Measurements from ENCODE around the gene RRP36.

- TF ChIP-seq, protein P1, sequence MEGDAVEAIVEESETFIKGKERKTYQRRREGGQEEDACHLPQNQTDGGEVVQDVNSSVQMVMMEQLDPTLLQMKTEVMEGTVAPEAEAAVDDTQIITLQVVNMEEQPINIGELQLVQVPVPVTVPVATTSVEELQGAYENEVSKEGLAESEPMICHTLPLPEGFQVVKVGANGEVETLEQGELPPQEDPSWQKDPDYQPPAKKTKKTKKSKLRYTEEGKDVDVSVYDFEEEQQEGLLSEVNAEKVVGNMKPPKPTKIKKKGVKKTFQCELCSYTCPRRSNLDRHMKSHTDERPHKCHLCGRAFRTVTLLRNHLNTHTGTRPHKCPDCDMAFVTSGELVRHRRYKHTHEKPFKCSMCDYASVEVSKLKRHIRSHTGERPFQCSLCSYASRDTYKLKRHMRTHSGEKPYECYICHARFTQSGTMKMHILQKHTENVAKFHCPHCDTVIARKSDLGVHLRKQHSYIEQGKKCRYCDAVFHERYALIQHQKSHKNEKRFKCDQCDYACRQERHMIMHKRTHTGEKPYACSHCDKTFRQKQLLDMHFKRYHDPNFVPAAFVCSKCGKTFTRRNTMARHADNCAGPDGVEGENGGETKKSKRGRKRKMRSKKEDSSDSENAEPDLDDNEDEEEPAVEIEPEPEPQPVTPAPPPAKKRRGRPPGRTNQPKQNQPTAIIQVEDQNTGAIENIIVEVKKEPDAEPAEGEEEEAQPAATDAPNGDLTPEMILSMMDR (IDR thresholded peaks at IDR 0.05): no peak
- no peak for TF ChIP-seq POLR2A (IDR thresholded peaks at IDR 0.05)
Observed at GRCh38 chr6:43060034-43060754, 38.8 kb downstream of the RRP36 start.

Measured in thyroid gland (tissue), 4 donors.